Endodermal cell (in vitro differentiated cells): ENCODE results near the gene LSM14B. TPM values are rescaled to one million over a fixed set of nuclear protein-coding genes. Genes with fewer than 3 reads are reported as not detected.

Source experiments
- DNase-seq: peaks from one replicate; pipeline ENCODE4 v3.0.0-alpha.2; 2017
- H3K27ac ChIP-seq: 2 replicates; pipeline ENCODE4 v1.5.1; 2013; ENCODE audit warnings: mild to moderate bottlenecking, low read depth, low read length, moderate library complexity
- H3K27me3 ChIP-seq: 2 replicates; pipeline ENCODE4 v1.6.1; 2013; ENCODE audit warnings: mild to moderate bottlenecking, low read length, moderate library complexity; ENCODE audit not compliant: insufficient read depth, control insufficient read depth, poor library complexity, severe bottlenecking
- H3K36me3 ChIP-seq: 2 replicates; pipeline ENCODE4 v1.7.0; 2013; ENCODE audit warnings: mild to moderate bottlenecking, low read length, moderate library complexity; ENCODE audit not compliant: control insufficient read depth, insufficient read depth
- H3K4me1 ChIP-seq: one replicate; pipeline ENCODE4 v1.7.0; 2013; ENCODE audit warnings: low read length; ENCODE audit not compliant: control insufficient read depth, insufficient read depth
- H3K4me3 ChIP-seq: 2 replicates; pipeline ENCODE4 v1.5.1; 2013; ENCODE audit warnings: mild to moderate bottlenecking, low read length, moderate library complexity
- H3K9ac ChIP-seq: 2 replicates; pipeline ENCODE4 v1.6.1; 2013; ENCODE audit warnings: mild to moderate bottlenecking, low read length, moderate library complexity; ENCODE audit not compliant: poor library complexity, severe bottlenecking; ENCODE audit errors: extremely low read depth
- H3K9me3 ChIP-seq: 2 replicates; pipeline ENCODE4 v1.6.1; 2013; ENCODE audit warnings: mild to moderate bottlenecking, low read length, moderate library complexity; ENCODE audit not compliant: control insufficient read depth
- H3K27ac Mint-ChIP-seq: 2 replicates; pipeline ENCODE4 v1.8.0; 2020; ENCODE audit warnings: mixed read lengths
- H3K27me3 Mint-ChIP-seq: 2 replicates; pipeline ENCODE4 v1.8.0; 2021; ENCODE audit warnings: mild to moderate bottlenecking, mixed read lengths; ENCODE audit not compliant: insufficient read depth
- H3K36me3 Mint-ChIP-seq: 2 replicates; pipeline ENCODE4 v1.8.0; 2020; ENCODE audit warnings: low read depth, mixed read lengths
- H3K4me1 Mint-ChIP-seq: 2 replicates; pipeline ENCODE4 v1.8.0; 2020; ENCODE audit warnings: mixed read lengths
- H3K4me3 Mint-ChIP-seq: 2 replicates; pipeline ENCODE4 v1.8.0; 2020; ENCODE audit warnings: mild to moderate bottlenecking, moderate library complexity, mixed read lengths
- H3K9me3 Mint-ChIP-seq: 2 replicates; pipeline ENCODE4 v1.8.0; 2020; ENCODE audit warnings: mild to moderate bottlenecking, mixed read lengths
- CTCF ChIP-seq: fragments of 200-600 bp; sonication (generic); conservative IDR thresholded peaks from 2 replicates; pipeline ENCODE4 v1.5.0; 2021; ENCODE audit warnings: antibody characterized with exemption, mild to moderate bottlenecking
- WGBS, 2 experiments: methylation state at CpG; one replicate each; pipeline versions ENCODE4 v1.1.5 to v1.1.7; 2013; ENCODE audit warnings: missing lambda C conversion rate in 2 of 2, mixed read lengths in 1 of 2; ENCODE audit not compliant: insufficient coverage in 1 of 2, insufficient read length in 1 of 2; 5-methylcytosine and 5-hydroxymethylcytosine counted together
- total RNA-seq, 2 donors: library from RNA; stranded (reverse); fragmentation: NEBNext Ultra II Directional in 1 of 2; extraction: Animal tissue kit (Norgen Biotek cat#: 25700) in 1 of 2; gene quantifications; 2 replicates in 1 of 2; 3 replicates in 1 of 2; pipeline ENCODE4 v1.2.1, GENCODE V29; 2021

LSM14B gene
- total RNA-seq, 2 donors from 2014 or later = 89.1 to 91.1 TPM

DNA sequence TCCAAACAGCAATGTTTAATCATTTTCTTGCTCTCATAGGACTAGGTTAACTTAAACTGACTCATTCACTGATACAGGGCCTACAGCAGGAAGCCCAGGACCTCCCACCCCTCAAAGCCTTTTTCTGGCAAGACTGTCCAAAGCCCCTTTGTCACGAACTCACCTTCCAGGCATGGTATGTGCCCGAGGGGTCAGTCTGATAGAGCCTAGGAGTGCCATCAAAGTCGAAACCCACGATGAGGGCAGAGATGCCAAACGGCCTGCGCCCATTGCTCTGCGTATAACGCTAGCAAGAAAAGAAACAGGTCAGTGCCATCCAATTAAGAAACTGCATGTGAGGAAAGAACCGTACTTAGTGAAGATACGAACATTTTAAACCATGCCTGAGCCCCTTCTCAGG lies 16.6 kb downstream of the LSM14B start:
- Mint-ChIP-seq H3K27ac (no peak overlapping the region), H3K27me3 (no peaks in the 10 kb centered on the region), H3K36me3 (peaks cover 67% of the 10 kb centered on the region), H3K4me3 (no peak overlapping the region), H3K4me1 (peaks cover 19% of the 10 kb centered on the region), H3K9me3 (no peaks in the 10 kb centered on the region)
- H3K4me3 ChIP-seq = no peak overlapping the region
- no peak for TF ChIP-seq CTCF
- H3K27ac ChIP-seq = no peak overlapping the region
- peaks cover 6% of the 10 kb centered on the region for H3K4me1 ChIP-seq
- no peaks in the 10 kb centered on the region for H3K9me3 ChIP-seq
- no peak overlapping the region for H3K9ac ChIP-seq
- no peak for DNase-seq
- H3K36me3 ChIP-seq = peaks cover 75% of the 10 kb centered on the region
- H3K27me3 ChIP-seq = no peaks in the 10 kb centered on the region
- WGBS, 2 experiments = 95 to 97% methylated on average over 10 of the region's 10 CpGs

GRCh38 chr20:62139636-62140035 lies 17.4 kb downstream of the LSM14B start:
- Histone ChIP-seq H3K36me3 (peaks cover 69% of the 10 kb centered on the region), H3K27ac (no peak overlapping the region), H3K27me3 (no peaks in the 10 kb centered on the region), H3K9ac (no peak overlapping the region), H3K4me1 (peaks cover 8% of the 10 kb centered on the region), H3K4me3 (no peak overlapping the region), H3K9me3 (no peaks in the 10 kb centered on the region)
- Mint-ChIP-seq H3K4me1 (peaks cover 21% of the 10 kb centered on the region), H3K27ac (no peak overlapping the region), H3K36me3 (peaks cover 61% of the 10 kb centered on the region), H3K9me3 (no peaks in the 10 kb centered on the region), H3K4me3 (no peak overlapping the region), H3K27me3 (no peaks in the 10 kb centered on the region)
- WGBS, 2 experiments = 97% methylated on average over 8 to 13 of the region's 13 CpGs
- TF ChIP-seq CTCF = no peak
- DNase-seq = no peak

DNA sequence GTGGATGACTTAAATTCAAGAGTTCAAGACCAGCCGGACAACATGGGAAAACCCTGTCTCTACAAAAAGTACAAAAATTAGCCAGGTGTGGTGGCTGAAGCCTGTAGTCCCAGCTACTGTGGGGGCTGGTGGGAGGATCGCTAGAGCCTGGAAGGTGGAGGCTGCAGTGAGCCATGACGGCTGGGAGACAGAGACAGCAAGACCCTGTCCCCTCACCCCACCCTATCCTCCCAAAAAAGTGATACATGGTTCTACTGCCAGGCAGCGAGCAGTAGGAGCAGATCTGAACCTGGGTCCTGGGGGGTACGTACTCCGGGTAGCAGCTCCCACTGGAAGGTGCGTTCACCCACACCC lies 18.7 kb downstream of the LSM14B start:
- Mint-ChIP-seq H3K4me3 (peak overlapping the region; percentile 85), H3K27me3 (no peaks in the 10 kb centered on the region), H3K36me3 (peaks cover 56% of the 10 kb centered on the region), H3K27ac (peak overlapping the region; percentile 94), H3K4me1 (peaks cover 27% of the 10 kb centered on the region), H3K9me3 (no peaks in the 10 kb centered on the region)
- Histone ChIP-seq H3K36me3 (peaks cover 66% of the 10 kb centered on the region), H3K27ac (no peak overlapping the region), H3K9ac (peak overlapping the region; percentile 73), H3K4me3 (peak overlapping the region; percentile 86), H3K9me3 (no peaks in the 10 kb centered on the region), H3K4me1 (peaks cover 14% of the 10 kb centered on the region), H3K27me3 (no peaks in the 10 kb centered on the region)
- no peak for TF ChIP-seq CTCF
- WGBS, 2 experiments = 93 to 95% methylated on average over 4 to 6 of the region's 7 CpGs
- DNase-seq = no peak
